Thoracic aorta (tissue), 2 donors: ENCODE results near the gene MYO3B. TPM values are rescaled to one million over a fixed set of nuclear protein-coding genes. Genes with fewer than 3 reads are reported as not detected.

Experiments used
- ATAC-seq: fragments of 150-250 bp; one replicate; pipeline ENCODE4 v1.8.0; 2017; ENCODE audit warnings: low read depth; ENCODE audit not compliant: insufficient number of reproducible peaks, low FRiP score
- DNase-seq: peaks from one replicate; pipeline ENCODE4 v3.0.0-alpha.2; 2020; ENCODE audit warnings: low spot score
- H3K27ac ChIP-seq, 2 donors: fragments of 200-600 bp; sonication (generic); 1 replicate in 1 of 2; 2 replicates in 1 of 2; pipeline ENCODE4 v1.5.1; 2016; ENCODE audit warnings: mild to moderate bottlenecking in 2 of 2, moderate library complexity in 2 of 2
- H3K27me3 ChIP-seq: fragments of 200-600 bp; sonication (generic); replicated peaks from 2 replicates; pipeline ENCODE4 v1.6.0; 2016; ENCODE audit warnings: mild to moderate bottlenecking; ENCODE audit not compliant: insufficient read depth
- H3K36me3 ChIP-seq: fragments of 200-600 bp; sonication (generic); one replicate; pipeline ENCODE4 v1.5.1; 2016
- H3K4me1 ChIP-seq, 2 donors: fragments of 200-600 bp; sonication (generic); 1 replicate in 1 of 2; 2 replicates in 1 of 2; pipeline versions ENCODE4 v1.5.1 to v1.6.0; 2016; ENCODE audit warnings: low read depth in 2 of 2, mild to moderate bottlenecking in 1 of 2; ENCODE audit not compliant: control insufficient read depth in 1 of 2
- H3K4me3 ChIP-seq: fragments of 200-600 bp; sonication (generic); 2 replicates; pipeline ENCODE4 v1.5.1; 2016; ENCODE audit warnings: mild to moderate bottlenecking
- H3K9me3 ChIP-seq: fragments of 200-600 bp; sonication (generic); 2 replicates; pipeline ENCODE4 v1.5.1; 2016
- total RNA-seq, 2 donors: library from RNA; depleted of rRNA; stranded (reverse); fragments of >200 nt; gene quantifications; one replicate each; pipeline versions ENCODE4 v1.1.0 to v1.2.3, GENCODE V29; 2016
- TF ChIP-seq, protein P1 (sequence below): fragments of 200-600 bp; sonication (generic); IDR thresholded peaks from one replicate; pipeline ENCODE4 v1.5.1; 2019; ENCODE audit warnings: antibody characterized with exemption

Gene MYO3B
- total RNA-seq, 2 donors from 2014 or later = not detected

DNA sequence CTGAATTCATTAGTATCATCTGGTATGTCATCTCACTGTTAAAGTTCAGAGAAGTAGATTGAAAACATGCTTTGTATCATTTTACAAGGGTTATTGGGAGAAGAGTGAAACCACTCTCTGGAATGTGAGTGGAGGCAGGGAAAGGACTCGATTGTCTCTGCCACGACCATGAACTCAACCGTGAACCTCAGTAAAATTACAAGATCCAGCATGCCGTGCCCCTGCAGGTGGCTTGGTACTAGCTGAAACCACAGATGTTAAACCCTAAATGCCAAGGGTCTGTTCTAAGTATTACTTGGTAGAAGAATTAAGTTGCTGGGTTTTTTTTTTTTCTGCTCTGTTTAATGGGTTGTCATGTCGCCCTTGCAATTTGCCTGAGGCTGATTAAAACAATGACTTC lies 197.2 kb downstream of the MYO3B start:
- TF ChIP-seq, protein P1, sequence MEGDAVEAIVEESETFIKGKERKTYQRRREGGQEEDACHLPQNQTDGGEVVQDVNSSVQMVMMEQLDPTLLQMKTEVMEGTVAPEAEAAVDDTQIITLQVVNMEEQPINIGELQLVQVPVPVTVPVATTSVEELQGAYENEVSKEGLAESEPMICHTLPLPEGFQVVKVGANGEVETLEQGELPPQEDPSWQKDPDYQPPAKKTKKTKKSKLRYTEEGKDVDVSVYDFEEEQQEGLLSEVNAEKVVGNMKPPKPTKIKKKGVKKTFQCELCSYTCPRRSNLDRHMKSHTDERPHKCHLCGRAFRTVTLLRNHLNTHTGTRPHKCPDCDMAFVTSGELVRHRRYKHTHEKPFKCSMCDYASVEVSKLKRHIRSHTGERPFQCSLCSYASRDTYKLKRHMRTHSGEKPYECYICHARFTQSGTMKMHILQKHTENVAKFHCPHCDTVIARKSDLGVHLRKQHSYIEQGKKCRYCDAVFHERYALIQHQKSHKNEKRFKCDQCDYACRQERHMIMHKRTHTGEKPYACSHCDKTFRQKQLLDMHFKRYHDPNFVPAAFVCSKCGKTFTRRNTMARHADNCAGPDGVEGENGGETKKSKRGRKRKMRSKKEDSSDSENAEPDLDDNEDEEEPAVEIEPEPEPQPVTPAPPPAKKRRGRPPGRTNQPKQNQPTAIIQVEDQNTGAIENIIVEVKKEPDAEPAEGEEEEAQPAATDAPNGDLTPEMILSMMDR = no peak
- no peak for ATAC-seq
- Histone ChIP-seq H3K4me3 (no peak overlapping the region), H3K4me1 (peaks cover 3 to 19% of the 10 kb centered on the region in 2 donors), H3K36me3 (no peaks in the 10 kb centered on the region), H3K9me3 (no peaks in the 10 kb centered on the region), H3K27me3 (no peaks in the 10 kb centered on the region), H3K27ac (no peak overlapping the region)
- DNase-seq = no peak

- Histone ChIP-seq H3K27ac (no peak overlapping the region), H3K36me3 (no peaks in the 10 kb centered on the region), H3K4me3 (no peak overlapping the region), H3K27me3 (no peaks in the 10 kb centered on the region), H3K4me1 (peaks cover 3 to 19% of the 10 kb centered on the region in 2 donors), H3K9me3 (no peaks in the 10 kb centered on the region)
- TF ChIP-seq, protein P1 = no peak
- DNase-seq (no peak), ATAC-seq (no peak)
Measured at GRCh38 chr2:170377500-170378207, 199.7 kb downstream of the MYO3B start.

- H3K4me3 ChIP-seq = no peak overlapping the region
- no peaks in the 10 kb centered on the region for H3K9me3 ChIP-seq
- TF ChIP-seq, protein P1 = no peak
- ATAC-seq (no peak), DNase-seq (no peak)
- H3K4me1 ChIP-seq = peaks cover 3 to 19% of the 10 kb centered on the region in 2 donors
- H3K36me3 ChIP-seq = no peaks in the 10 kb centered on the region
- no peak overlapping the region for H3K27ac ChIP-seq
- no peaks in the 10 kb centered on the region for H3K27me3 ChIP-seq
Measured at GRCh38 chr2:170380267-170380666, 202.3 kb downstream of the MYO3B start.

GRCh38 chr2:170381678-170382077 lies 203.7 kb downstream of the MYO3B start:
- H3K36me3 ChIP-seq = no peaks in the 10 kb centered on the region
- peaks cover 3 to 19% of the 10 kb centered on the region in 2 donors for H3K4me1 ChIP-seq
- H3K9me3 ChIP-seq = no peaks in the 10 kb centered on the region
- no peak for DNase-seq
- no peaks in the 10 kb centered on the region for H3K27me3 ChIP-seq
- no peak for ATAC-seq
- H3K27ac ChIP-seq = no peak overlapping the region
- no peak overlapping the region for H3K4me3 ChIP-seq
- TF ChIP-seq, protein P1 = no peak

- Histone ChIP-seq H3K4me1 (no peaks in the 10 kb centered on the region), H3K36me3 (no peaks in the 10 kb centered on the region), H3K9me3 (no peaks in the 10 kb centered on the region), H3K27ac (no peak overlapping the region), H3K27me3 (no peaks in the 10 kb centered on the region), H3K4me3 (no peak overlapping the region)
- DNase-seq = no peak
- ATAC-seq = no peak
- TF ChIP-seq, protein P1 = no peak
Measured at GRCh38 chr2:170386554-170386953, 208.6 kb downstream of the MYO3B start.
